Neural cell (in vitro differentiated cells): Measurements from ENCODE around the gene PPP2CA.

Experiments used
- CTCF ChIP-seq: fragments of 450-650 bp; IDR thresholded peaks from 2 replicates; pipeline ENCODE4 v1.5.1; 2014; ENCODE audit warnings: antibody characterized with exemption, mild to moderate bottlenecking, moderate library complexity; ENCODE audit not compliant: poor library complexity, severe bottlenecking
- EP300 ChIP-seq: fragments of 450-650 bp; conservative IDR thresholded peaks from 2 replicates; pipeline ENCODE4 v1.6.1; 2014; ENCODE audit warnings: antibody characterized with exemption, mild to moderate bottlenecking, moderate library complexity; ENCODE audit not compliant: poor library complexity, severe bottlenecking
- EZH2 ChIP-seq: fragments of 200-600, 300-800 bp; shearing (Covaris generic), sonication (generic); IDR thresholded peaks from 2 replicates; pipeline ENCODE4 v1.6.1; 2014; ENCODE audit warnings: antibody characterized with exemption, low read length, borderline replicate concordance, mild to moderate bottlenecking; ENCODE audit not compliant: insufficient read depth, poor library complexity, severe bottlenecking
- POLR2AphosphoS5 ChIP-seq: IDR thresholded peaks from 2 replicates; pipeline ENCODE4 v1.6.1; 2012
- REST ChIP-seq: IDR thresholded peaks from 2 replicates; pipeline ENCODE4 v1.6.1; 2012; ENCODE audit warnings: borderline replicate concordance
- TAF1 ChIP-seq: IDR thresholded peaks from 2 replicates; pipeline ENCODE4 v1.6.1; 2012; ENCODE audit warnings: low read depth

- no peak for TF ChIP-seq CTCF
- TF ChIP-seq EZH2: no peak
- no peak for TF ChIP-seq POLR2AphosphoS5
- no peak for TF ChIP-seq REST
- no peak for TF ChIP-seq EP300
- TF ChIP-seq TAF1: no peak
These were observed 80.7 kb downstream of the PPP2CA start for GRCh38 chr5:134145041-134145757.
